HG03280 (cell line): ENCODE data around the gene NUP210.
"Not testable (repeated sequence)": the region's sequence is repeated elsewhere in the genome, so short reads cannot be mapped to it uniquely, and the experiment has no call there.

ENCODE experiments used
- ATAC-seq: cut with Tn5 transposase; IDR thresholded peaks from one replicate; pipeline ENCODE4 v1.9.1; 2021; ENCODE audit warnings: mild to moderate bottlenecking, moderate library complexity; ENCODE audit not compliant: unreplicated experiment

The NUP210 gene

GRCh38 chr3:13430411-13430875, 10.3 kb upstream of the NUP210 start:
- not testable (repeated sequence) for ATAC-seq

GRCh38 chr3:13429631-13430291, 9.6 kb upstream of the NUP210 start:
- ATAC-seq, result no peak

- ATAC-seq, result not testable (repeated sequence)
These were observed 8.6 kb upstream of the NUP210 start for GRCh38 chr3:13428678-13429077.

GRCh38 chr3:13427662-13428603, 7.8 kb upstream of the NUP210 start:
- ATAC-seq, result no peak

GRCh38 chr3:13426591-13426990, 6.5 kb upstream of the NUP210 start:
- no peak for ATAC-seq

DNA sequence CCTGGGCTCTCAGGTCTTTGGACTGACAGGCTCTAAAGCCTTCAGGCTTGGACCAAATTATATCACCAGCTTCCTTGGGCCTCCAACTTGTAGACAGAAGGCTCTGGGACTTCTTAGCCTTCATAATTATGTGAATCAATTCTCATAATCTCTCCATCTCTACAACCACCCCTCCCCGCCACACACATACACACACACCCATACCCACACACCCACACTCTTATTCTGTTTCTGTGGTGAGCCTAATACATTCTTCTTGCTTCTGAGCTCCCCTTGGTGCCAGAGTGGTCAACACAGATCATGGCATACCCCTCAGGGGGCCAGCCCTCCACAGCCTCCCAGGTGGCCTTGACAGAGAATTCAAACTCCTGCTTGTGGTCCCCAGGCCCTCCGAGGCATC, 5.6 kb upstream of the NUP210 start:
- no peak for ATAC-seq

- ATAC-seq, result no peak
These were observed 4.9 kb upstream of the NUP210 start for GRCh38 chr3:13424865-13425617.

DNA sequence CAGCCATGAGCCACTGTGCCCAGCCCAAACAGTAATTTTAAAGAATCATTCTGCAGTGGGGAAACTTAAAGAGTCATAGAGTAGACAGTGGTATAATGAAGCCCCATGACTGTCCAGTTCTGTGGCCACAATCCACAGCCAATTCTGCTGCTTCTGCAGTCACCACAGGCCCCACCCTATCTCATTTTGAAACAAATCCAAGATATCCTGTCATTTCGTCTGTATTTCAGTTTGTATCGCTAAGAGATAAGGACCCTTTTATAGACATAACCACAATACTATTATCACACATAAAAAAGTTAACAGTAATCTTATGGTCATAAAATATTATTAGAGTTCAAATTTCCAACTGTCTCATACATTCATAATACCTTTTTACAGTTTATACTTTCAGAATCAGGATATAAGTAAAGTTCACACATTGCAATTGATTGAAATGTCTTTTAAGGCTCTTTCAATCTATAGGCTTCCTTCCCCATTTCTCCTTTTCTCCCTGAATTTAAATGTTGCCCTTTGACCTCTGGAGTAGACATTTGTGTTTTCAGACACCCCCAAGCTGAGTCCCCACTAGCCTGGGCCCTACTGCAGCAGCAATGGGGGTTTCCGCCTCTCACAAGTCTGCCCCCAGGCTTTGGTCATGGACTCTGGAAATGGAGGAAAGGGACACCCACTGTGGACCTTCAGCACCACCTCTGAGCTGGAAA, 4.2 kb upstream of the NUP210 start:
- no peak for ATAC-seq

- no peak for ATAC-seq
These were observed 976 bp upstream of the NUP210 start for GRCh38 chr3:13420831-13421765.

- peak; percentile 54 for ATAC-seq
These were observed 547 bp downstream of the NUP210 start for GRCh38 chr3:13419505-13420044.

- ATAC-seq, result no peak
These were observed 2.8 kb downstream of the NUP210 start for GRCh38 chr3:13417166-13417947.

DNA sequence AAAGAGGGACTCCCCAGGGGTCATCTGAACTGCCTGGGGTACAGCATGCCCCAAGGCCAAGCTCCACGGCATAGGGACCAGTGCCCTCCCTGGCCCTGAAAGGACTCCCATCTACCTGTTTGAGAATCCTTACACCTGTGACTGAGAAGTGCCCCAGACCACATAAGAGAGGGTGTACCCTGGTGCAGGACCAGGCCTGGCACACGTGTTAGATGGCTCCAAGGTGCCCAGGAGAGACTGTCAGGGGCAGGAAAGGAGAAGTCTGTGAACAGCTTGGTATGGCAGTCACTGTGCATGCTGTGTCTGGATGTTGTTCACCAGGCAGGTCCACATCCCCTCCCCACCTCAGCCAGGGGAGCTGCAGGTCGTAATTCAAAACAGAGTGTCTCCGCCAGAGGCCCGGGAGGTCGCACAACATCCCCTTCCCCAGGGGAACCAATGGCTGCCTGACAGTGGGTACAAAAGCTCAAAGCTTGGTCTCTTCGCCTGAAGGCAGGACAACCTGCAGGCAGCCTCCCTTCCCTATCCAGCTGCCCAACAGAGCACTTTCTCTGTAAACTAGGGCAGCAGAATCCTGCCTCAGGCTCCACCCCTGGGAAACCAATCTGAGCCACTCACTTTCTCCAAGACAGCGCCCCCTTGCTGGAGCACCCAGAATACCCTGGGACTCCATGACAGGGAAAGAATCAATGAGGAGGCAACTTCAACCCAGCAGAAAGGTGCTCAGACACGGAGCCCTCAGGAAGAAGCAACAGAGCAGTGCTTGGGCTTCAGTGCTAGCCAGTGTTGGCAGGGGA, 3.9 kb downstream of the NUP210 start:
- no peak for ATAC-seq

- ATAC-seq, result no peak
These were observed 4.7 kb downstream of the NUP210 start for GRCh38 chr3:13415236-13415986.

- ATAC-seq, result peak; percentile 89
These were observed 5.9 kb downstream of the NUP210 start for GRCh38 chr3:13414040-13414729.

DNA sequence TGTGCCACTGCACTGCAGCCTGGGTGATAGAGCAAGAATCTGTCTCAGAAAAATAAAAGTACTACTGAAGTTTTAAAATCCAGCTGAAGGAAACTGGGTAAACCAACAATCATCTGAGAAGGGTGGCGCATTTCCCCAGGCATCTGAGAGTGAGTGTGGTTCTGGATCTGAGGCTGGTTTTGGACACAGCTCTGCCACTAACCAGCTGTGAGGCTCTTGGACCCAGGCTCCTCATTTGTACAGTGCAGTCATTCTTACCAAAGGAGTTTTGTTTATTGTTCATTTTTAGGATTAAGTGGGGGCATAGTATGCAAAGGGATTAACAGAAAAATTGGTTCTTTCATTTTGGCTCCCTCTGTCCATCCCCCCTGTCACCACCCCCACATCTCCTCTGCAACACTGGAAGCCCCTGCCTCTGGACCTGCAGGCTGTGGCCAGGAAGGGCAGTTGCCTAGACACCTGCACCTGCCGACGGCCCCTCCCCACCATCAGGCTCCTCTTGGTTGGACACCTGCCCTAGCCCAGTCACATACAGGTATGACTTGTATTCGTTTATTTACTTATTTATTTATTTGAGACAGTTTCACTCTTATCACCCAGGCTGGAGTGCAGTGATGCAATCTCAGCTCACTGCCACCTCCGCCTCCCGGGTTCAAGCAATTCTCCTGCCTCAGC, 8.8 kb downstream of the NUP210 start:
- no peak for ATAC-seq

DNA sequence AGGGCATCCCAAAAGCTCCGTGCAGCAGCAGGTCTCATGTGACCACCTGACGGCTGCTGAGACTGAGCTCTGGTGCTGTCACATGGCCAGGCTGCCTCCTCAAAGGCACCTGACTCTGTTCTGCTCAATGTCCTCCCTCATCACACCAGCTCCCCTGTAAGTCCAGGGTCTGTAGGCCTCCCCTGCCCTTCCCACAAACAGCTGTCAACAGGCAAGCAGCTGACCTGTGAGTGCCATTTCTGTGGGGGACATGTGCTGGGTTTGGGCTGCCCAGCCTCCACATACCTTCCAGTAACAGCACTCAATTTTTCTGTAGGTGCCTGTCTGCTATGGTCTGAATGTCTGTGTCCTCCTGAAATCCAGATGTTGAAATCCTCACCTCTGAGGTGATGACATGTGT, 11.2 kb downstream of the NUP210 start:
- no peak for ATAC-seq
